Fibroblast of villous mesenchyme (primary cell): ENCODE data around the gene RNASEL. TPM values are rescaled to one million over a fixed set of nuclear protein-coding genes. Genes with fewer than 3 reads are reported as not detected.
A peak's percentile ranks its signal among the peaks of the same experiment; 100 is the strongest.

Experiments used
- DNase-seq: peaks from one replicate; pipeline ENCODE4 v3.0.0-alpha.2; 2010; ENCODE audit warnings: low read depth
- H3K4me3 ChIP-seq: 2 replicates; pipeline ENCODE4 v1.5.1; 2011; ENCODE audit warnings: low read depth, mild to moderate bottlenecking, low read length
- CTCF ChIP-seq: IDR thresholded peaks from 2 replicates; pipeline ENCODE4 v1.5.1; 2012; ENCODE audit warnings: low read depth, mild to moderate bottlenecking, low read length; ENCODE audit not compliant: insufficient read depth
- total RNA-seq: library from RNA; depleted of rRNA; stranded (reverse); fragments of >200 nt; gene quantifications from 2 replicates; pipeline ENCODE4 v1.2.3, GENCODE V29; 2012

The RNASEL gene
- total RNA-seq, 1 donor, result 9.1 TPM

- H3K4me3 ChIP-seq, result no peak overlapping the region
- DNase-seq, result no peak
- TF ChIP-seq CTCF, result no peak
These were observed 11.1 kb upstream of the RNASEL start for GRCh38 chr1:182600036-182600713.

- peak; percentile 44 for TF ChIP-seq CTCF
- no peak overlapping the region for H3K4me3 ChIP-seq
- DNase-seq, result no peak
These were observed 10.3 kb upstream of the RNASEL start for GRCh38 chr1:182599339-182599738.

- no peak for DNase-seq
- H3K4me3 ChIP-seq, result no peak overlapping the region
- TF ChIP-seq CTCF, result no peak
These were observed 9.2 kb upstream of the RNASEL start for GRCh38 chr1:182598296-182598695.

GRCh38 chr1:182596934-182597333, 7.9 kb upstream of the RNASEL start:
- DNase-seq, result no peak
- no peak overlapping the region for H3K4me3 ChIP-seq

GRCh38 chr1:182595641-182596240, 6.7 kb upstream of the RNASEL start:
- peak; percentile 79 for DNase-seq
- peak; percentile 93 for TF ChIP-seq CTCF

More at GRCh38 chr1:182596934-182597333, 7.9 kb upstream of the RNASEL start:
- TF ChIP-seq CTCF, result no peak

GRCh38 chr1:182589931-182590330, 875 bp upstream of the RNASEL start:
- no peak overlapping the region for H3K4me3 ChIP-seq
- DNase-seq, result no peak
- no peak for TF ChIP-seq CTCF

More at GRCh38 chr1:182595641-182596240, 6.7 kb upstream of the RNASEL start:
- no peak overlapping the region for H3K4me3 ChIP-seq
